Kidney (tissue), 14 donors: Measurements from ENCODE around the gene PVALEF. TPM values are rescaled to one million over a fixed set of nuclear protein-coding genes. Genes with fewer than 3 reads are reported as not detected.

Experiments
- DNase-seq, 5 donors: peaks; one replicate each; pipeline ENCODE4 v3.0.0-alpha.2; 2013 to 2020
- FAIRE-seq: peaks from 2 replicates; lab custom pipeline; 2012; peaks lifted over from hg19 to GRCh38; lab: Jason Lieb, UNC
- H3K27ac ChIP-seq, 2 donors: one replicate each; pipeline ENCODE4 v1.7.0; 2013; ENCODE audit warnings: low read depth in 2 of 2, low read length in 2 of 2, inconsistent platforms in 1 of 2
- H3K27me3 ChIP-seq: one replicate; pipeline ENCODE4 v1.7.1; 2013; ENCODE audit warnings: low read length, inconsistent platforms; ENCODE audit not compliant: control insufficient read depth, insufficient read depth
- H3K36me3 ChIP-seq, 3 donors: one replicate each; pipeline versions ENCODE4 v1.7.0 to v1.7.1; 2013; ENCODE audit warnings: low read length in 3 of 3, control low read depth in 1 of 3, inconsistent platforms in 1 of 3; ENCODE audit not compliant: insufficient read depth in 3 of 3, control insufficient read depth in 2 of 3
- H3K4me1 ChIP-seq, 3 donors: one replicate each; pipeline versions ENCODE4 v1.7.0 to v1.7.1; 2013; ENCODE audit warnings: low read length in 3 of 3, inconsistent platforms in 1 of 3, low read depth in 1 of 3; ENCODE audit not compliant: control insufficient read depth in 2 of 3, insufficient read depth in 2 of 3
- H3K4me3 ChIP-seq, 3 donors: one replicate each; pipeline versions ENCODE4 v1.7.0 to v1.8.1; 2013; ENCODE audit warnings: low read length in 3 of 3, control low read depth in 1 of 3, inconsistent platforms in 1 of 3
- H3K9ac ChIP-seq, 3 donors: one replicate each; pipeline versions ENCODE4 v1.7.0 to v1.7.1; 2013; ENCODE audit warnings: low read length in 3 of 3, control low read depth in 1 of 3, inconsistent platforms in 1 of 3
- H3K9me3 ChIP-seq, 3 donors: one replicate each; pipeline versions ENCODE4 v1.7.0 to v1.7.1; 2013; ENCODE audit warnings: low read length in 3 of 3, control low read depth in 1 of 3, inconsistent platforms in 1 of 3; ENCODE audit not compliant: control insufficient read depth in 2 of 3, insufficient read depth in 1 of 3
- intact Hi-C: fragments of 100-400 bp; cut with DNase I; formaldehyde crosslinking; loops from one replicate; pipeline ENCODE4 v1.11.1; 2022
- polyA plus RNA-seq: library from polyadenylated mRNA; stranded (reverse); fragments of 350-450 nt; fragmentation: Illumina TruSeq; extraction: RNeasy Lipid Tissue Mini Kit (QIAGEN cat#74804); gene quantifications from one replicate; pipeline ENCODE4 v1.2.3, GENCODE V29; 2014; ENCODE audit warnings: low read depth, low replicate concordance; ENCODE audit not compliant: insufficient read depth
- total RNA-seq: library from RNA; stranded (reverse); fragmentation: NEBNext Ultra II Directional; extraction: Animal tissue kit (Norgen Biotek cat#: 25700); gene quantifications from one replicate; pipeline ENCODE4 v1.2.1, GENCODE V29; 2021
- TF ChIP-seq, protein P1 (sequence below): IDR thresholded peaks from 3 replicates; pipeline ENCODE4 v1.5.1; 2012; ENCODE audit warnings: mild to moderate bottlenecking, moderate library complexity, borderline replicate concordance; ENCODE audit not compliant: insufficient read depth; ENCODE audit errors: extremely low read depth
- donor health status: control.
- donor health status: control.
- donor health status: control.
- donor health status: control.
- donor health status: control.
- donor health status: DM: yes; HTN: yes; CAD: no.
- donor health status: Normal renal cell carcinoma (clear cell type).

The PVALEF gene
- total and polyA plus RNA-seq, 2 donors from 2014 or later, result not detected

GRCh38 chr17:81128338-81128737, 37.0 kb upstream of the PVALEF start:
- no peak for DNase-seq
- intact Hi-C loops, result no loop called here
- TF ChIP-seq, protein P1, sequence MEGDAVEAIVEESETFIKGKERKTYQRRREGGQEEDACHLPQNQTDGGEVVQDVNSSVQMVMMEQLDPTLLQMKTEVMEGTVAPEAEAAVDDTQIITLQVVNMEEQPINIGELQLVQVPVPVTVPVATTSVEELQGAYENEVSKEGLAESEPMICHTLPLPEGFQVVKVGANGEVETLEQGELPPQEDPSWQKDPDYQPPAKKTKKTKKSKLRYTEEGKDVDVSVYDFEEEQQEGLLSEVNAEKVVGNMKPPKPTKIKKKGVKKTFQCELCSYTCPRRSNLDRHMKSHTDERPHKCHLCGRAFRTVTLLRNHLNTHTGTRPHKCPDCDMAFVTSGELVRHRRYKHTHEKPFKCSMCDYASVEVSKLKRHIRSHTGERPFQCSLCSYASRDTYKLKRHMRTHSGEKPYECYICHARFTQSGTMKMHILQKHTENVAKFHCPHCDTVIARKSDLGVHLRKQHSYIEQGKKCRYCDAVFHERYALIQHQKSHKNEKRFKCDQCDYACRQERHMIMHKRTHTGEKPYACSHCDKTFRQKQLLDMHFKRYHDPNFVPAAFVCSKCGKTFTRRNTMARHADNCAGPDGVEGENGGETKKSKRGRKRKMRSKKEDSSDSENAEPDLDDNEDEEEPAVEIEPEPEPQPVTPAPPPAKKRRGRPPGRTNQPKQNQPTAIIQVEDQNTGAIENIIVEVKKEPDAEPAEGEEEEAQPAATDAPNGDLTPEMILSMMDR, result no peak

GRCh38 chr17:81128774-81129173, 36.5 kb upstream of the PVALEF start:
- intact Hi-C loops, result no loop called here
- Histone ChIP-seq H3K9me3 (no peaks in the 10 kb centered on the region), H3K27me3 (no peaks in the 10 kb centered on the region), H3K4me1 (no peaks in the 10 kb centered on the region), H3K4me3 (no peak overlapping the region), H3K36me3 (no peaks in the 10 kb centered on the region), H3K27ac (no peak overlapping the region), H3K9ac (no peak overlapping the region)
- TF ChIP-seq, protein P1, result no peak
- FAIRE-seq (no peak), DNase-seq (no peak)

More at GRCh38 chr17:81128338-81128737, 37.0 kb upstream of the PVALEF start:
- no peak for FAIRE-seq
- H3K27ac ChIP-seq, result no peak overlapping the region
- no peak overlapping the region for H3K4me3 ChIP-seq
- no peak overlapping the region for H3K9ac ChIP-seq
- no peaks in the 10 kb centered on the region for H3K4me1 ChIP-seq
- no peaks in the 10 kb centered on the region for H3K27me3 ChIP-seq
- no peaks in the 10 kb centered on the region for H3K9me3 ChIP-seq
- H3K36me3 ChIP-seq, result no peaks in the 10 kb centered on the region

- Histone ChIP-seq H3K4me1 (no peaks in the 10 kb centered on the region), H3K4me3 (no peak overlapping the region), H3K27me3 (no peaks in the 10 kb centered on the region), H3K27ac (no peak overlapping the region), H3K36me3 (no peaks in the 10 kb centered on the region), H3K9ac (no peak overlapping the region), H3K9me3 (no peaks in the 10 kb centered on the region)
- intact Hi-C loops, result no loop called here
- TF ChIP-seq, protein P1, result no peak
- FAIRE-seq, result no peak
- no peak for DNase-seq
Observed at GRCh38 chr17:81129289-81129688, 36.0 kb upstream of the PVALEF start.
